ENCODE measurements around the gene TAS2R60.
"Not testable (repeated sequence)": the region's sequence is repeated elsewhere in the genome, so short reads cannot be mapped to it uniquely, and the experiment has no call there.

The TAS2R60 gene

DNA sequence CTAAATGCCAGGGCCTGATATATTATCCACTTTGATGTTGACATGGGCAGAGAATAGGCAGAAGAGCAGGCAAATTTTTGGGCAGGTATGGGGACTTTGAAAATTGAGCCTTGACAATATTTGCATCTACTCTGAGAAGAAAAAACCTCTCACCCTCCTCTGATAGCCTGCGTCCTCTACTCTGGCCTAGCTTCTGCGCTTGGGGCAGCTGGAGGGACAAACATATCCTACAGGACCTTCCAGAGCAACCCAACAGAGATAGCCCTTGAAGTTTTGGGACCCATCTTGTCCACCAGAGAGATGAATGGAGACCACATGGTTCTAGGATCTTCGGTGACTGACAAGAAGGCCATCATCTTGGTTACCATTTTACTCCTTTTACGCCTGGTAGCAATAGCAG lies at the start of gene TAS2R60:
Gene TAS2R60 (plus strand): TSS at position 301 of the 400 bp plus-strand sequence. CDS start 0 bp downstream, at position 301.
- no peak for DNase-seq

DNA sequence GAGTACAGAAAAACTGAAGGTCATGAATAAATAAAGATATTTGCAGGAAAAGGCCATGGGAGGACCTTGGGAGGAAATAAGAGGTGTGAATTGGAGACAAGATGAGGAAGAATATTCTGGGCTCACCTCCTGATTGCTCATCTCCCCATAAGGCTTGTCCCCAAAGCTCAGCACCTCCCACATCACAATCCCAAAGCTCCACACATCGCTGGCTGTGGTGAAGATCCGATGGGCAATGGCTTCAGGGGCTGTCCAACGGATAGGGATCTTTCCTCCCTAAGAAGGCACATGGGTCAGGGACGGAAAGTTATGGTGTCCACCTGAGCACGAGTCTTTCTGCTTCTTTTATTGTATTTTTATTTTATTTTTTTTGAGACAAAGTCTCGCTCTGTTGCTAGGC lies 49.2 kb upstream of the TAS2R60 start:
- DNase-seq: no peak

- DNase-seq: no peak
Observed at GRCh38 chr7:143394777-143395176, 48.5 kb upstream of the TAS2R60 start.

GRCh38 chr7:143395187-143396149 lies 47.8 kb upstream of the TAS2R60 start:
- DNase-seq: no peak

- no peak for DNase-seq
Observed at GRCh38 chr7:143396182-143396581, 47.1 kb upstream of the TAS2R60 start.

DNA sequence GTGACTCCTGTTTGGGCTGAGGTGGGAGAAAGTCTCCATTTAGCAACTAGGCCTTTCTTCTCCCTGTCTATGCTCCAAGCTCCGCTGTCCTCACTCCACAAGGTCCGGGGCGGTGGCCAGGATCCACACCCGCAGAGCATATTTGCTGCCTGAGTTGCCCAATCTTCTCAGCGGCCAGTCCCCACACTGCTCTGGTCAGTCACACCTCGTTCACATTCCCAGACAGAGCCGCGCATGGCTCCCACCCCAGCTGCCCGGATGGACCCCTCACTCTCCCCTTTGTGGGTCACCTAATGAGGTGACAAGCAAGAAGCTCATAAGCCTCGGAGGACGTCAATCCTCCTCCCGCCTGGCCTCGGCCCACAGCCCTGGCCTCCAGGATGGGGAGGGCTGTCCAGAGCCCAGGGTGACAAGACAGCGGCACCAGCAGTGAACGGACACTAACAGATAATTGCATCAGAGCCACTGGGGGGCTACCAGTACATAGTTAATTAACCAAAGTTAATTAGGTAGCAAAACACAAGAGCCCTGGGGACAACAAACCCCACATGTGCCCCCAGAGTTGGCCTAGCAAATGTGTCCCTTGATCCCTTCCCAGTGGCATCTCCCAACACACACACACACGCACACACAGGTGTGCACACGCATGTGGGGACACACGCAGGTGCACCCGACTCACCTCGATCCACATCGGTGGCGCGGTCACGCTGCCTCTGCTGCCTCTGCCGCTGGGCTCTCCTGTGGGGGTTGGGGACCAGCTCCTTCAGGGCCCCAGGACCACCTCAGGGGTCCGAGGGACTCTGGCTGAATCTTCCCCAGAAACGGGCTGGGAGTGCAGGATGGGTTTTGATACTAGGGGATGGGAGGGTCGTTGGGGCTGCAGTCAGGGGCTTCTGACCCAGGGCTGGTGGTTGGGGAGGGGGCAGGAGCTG lies 46.4 kb upstream of the TAS2R60 start:
- DNase-seq: no peak

DNA sequence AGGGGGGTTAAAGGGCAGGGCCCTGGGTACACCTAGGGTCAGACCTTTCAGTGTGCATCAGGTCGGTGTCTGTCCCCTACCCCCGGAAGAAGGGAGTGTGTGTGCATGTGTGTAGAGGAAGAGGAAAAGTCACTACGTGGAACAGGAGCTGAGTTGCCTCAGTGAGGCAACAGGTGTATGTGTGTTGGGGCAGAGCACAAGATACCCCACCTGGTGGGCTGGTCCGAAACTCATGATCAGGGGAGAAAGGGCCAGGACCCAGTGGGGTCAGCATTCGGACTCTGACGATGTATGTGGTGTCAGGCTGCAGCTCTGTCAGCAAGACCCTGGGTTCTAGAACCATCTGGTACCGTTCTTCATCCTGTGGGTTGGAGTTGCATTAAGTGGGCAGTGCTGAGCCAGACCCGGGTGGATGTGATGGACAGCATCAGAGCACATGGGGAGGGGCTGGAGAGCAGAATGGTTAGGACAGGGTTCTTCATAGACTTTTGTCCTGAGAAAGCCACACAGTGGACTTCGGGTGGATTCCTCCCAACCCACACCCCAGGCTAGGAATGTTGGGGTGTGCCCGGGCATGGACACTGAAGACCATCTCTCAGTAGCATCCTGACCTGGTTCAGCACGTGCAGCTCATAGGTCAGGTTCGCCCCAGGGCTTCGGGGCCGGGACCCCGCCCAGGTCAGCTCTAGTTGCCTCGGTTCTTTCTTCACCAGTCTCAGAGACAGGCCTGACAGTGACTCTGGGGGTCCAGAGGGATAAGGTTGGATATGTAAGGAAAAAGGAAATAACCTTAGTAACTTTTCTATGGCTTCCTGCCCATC lies 45.3 kb upstream of the TAS2R60 start:
- no peak for DNase-seq

DNA sequence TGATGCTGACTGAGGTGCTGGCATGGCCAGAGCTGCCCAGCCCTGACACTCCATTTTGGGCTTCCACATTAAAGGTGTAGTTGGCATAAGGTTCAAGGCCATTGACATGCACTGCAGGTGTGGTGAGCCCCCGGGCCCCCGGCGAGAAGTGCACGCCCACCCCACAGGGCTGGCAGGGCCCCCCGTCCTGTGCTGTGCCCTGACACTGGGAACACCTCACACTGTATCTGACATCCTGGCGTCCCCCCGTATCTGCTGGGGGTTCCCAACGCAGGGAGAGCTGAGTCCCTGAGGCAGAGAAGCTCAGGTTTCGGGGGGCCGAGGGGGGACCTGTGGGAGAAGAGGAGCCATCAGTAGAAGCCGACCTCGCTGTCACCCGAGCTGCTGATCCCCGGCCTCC lies 44.6 kb upstream of the TAS2R60 start:
- DNase-seq: no peak

DNA sequence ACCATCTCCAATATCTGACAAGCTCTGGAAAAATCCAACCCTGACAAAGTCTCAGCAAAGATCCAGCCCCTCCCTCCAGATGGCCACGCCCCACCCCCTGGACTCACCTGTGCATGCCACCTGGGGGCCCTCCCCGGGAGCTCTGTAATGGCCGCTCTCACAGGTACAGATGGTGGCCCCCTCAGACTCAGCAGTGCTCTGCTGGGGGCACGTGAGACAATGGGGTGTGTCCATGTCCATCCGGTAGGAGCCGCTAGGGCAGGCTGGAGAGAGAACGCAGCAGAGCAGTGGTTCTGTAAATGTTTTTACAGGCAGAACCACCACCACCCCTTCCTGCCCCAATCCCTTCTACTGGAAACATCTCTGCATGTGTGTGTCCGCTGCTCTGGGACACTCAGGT lies 44.1 kb upstream of the TAS2R60 start:
- DNase-seq: no peak

DNA sequence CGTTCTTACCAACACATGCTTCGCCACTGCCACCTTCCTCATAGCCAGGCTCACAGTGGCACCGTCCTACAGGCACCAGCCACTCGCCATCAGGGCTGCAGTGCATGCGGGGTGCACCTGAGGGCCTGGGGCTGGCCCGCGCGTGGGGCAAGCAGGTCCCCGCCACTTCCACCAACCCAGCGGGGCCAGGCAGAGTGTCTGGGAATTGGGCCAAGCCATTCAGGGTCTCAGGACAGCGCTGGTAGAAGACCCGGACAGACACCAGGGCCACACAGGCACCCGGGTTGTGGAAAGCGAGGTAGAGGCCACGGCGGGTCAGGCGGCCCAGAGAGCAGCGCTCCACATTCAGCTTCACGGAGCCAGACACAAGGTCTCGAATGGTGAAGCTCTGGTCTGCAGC lies 43.6 kb upstream of the TAS2R60 start:
- no peak for DNase-seq

DNA sequence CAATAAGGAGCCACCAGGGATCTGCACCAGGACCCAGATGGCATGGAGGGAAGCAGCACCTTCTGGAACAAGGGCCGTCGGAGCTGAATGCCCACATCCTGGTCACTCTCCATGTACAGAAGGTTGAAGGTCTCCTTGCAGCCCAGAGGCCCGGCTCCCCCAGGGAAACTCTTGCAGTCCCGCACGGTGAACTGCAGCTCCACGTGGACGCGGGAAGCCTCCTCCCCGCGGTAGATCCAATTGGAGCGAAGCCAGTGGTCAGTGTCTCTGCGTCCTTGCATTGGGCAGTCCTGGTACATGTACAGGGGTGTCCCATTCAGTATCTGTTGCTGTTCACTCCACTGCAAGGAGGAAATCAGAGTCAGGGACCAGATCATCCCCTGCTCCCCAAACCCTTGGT lies 42.0 kb upstream of the TAS2R60 start:
- no peak for DNase-seq

DNA sequence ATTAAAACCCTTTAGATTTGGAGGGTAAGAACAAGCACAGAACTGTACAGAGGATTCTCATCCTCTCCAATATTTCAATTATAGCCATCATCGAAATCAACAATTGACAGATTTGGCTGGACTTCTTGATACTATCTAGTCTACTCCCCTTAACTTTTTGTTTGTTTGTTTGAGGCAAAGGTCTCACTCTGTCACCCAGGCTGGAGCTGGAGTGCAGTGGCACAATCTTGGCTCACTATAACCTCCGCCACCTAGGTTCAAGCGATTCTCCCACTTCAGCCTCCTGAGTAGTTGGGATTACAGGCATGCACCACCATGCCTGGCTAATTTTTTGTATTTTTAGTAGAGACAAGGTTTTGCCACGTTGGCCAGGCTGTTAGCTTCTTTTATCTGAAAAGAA lies 41.0 kb upstream of the TAS2R60 start:
- not testable (repeated sequence) for DNase-seq

GRCh38 chr7:143405173-143406001 lies 37.9 kb upstream of the TAS2R60 start:
- no peak for DNase-seq

- no peak for DNase-seq
Observed at GRCh38 chr7:143406002-143406357, 37.3 kb upstream of the TAS2R60 start.

GRCh38 chr7:143407287-143408251 lies 35.7 kb upstream of the TAS2R60 start:
- DNase-seq: peak; percentile 31

GRCh38 chr7:143408252-143408685 lies 35.0 kb upstream of the TAS2R60 start:
- DNase-seq: no peak

DNA sequence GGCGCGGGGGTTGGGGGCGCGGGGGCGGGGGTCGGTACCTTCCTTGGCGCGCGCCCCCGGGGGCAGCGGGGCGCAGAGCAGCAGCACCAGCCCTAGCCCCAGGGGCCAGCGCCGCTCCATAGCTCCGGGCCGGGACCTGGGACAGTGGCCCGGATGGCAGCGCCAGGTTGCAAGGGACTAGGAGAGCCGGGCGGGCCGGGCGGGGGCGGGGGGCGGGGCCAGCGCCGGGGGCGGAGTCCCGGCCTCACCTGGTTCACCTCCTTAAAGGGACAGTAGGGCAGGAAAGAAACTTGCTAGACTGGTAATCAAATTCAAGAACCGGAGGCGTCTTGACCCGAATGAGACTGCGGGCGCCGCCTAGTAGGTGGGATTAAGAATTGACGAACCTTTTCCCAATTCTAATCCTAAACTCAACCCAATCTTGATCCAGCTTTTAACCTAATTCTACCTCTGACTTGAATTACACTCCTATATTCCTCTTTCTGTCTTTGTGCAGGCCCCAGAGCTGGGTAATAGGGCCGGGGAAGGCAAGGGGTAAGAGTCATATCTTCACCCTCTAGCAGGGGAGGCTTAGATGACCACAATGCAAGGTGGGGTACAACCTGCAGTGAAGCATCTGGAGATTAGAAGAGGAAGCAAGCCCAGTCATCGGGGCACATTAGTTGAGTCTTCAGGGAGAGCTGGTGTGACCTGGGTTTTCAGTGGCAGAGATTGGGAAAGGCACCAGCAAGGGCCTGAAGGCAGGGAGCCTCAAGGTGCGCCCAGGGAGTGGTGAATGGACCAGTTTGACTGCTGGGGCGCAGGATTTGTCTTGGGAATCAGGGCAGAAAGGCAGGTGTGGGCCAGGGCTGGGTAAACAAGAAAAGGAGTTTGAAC lies 34.3 kb upstream of the TAS2R60 start, which contains the start of gene EPHA1:
Gene EPHA1 (minus strand): TSS at position 171 of the 876 bp plus-strand sequence. CDS start 51 bp downstream, at position 120.
- DNase-seq: peak; percentile 42

DNA sequence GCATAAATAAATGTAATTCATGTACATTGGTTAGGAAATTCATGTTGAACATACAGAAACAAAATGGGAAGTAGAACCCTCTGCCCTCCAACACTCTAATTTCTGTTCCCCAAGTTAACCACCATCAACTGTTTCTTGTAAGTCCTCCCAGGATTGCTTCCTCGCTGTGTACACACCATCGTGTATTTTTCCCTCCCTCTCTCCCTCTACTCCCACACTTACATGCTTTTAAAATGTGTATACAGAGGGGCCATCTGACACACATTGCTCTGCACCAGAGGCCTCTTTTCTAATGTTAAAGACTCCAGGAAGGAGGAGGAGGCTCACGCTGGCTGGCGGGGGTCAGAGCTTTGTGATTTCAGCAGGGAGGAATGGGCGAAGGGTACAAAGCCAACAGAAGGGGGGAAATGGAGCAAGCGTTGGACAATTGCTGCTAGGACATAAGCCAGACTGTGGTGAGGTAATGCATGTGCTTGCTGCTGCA lies 32.7 kb upstream of the TAS2R60 start:
- DNase-seq: no peak
